Endometrial microvascular endothelial cells (primary cell): Measurements from ENCODE around the gene RAB7A. TPM values are rescaled to one million over a fixed set of nuclear protein-coding genes. Genes with fewer than 3 reads are reported as not detected.

Source experiments
- in situ Hi-C: cut with HindIII; loops from 2 replicates; pipeline ENCODE4 v1.10.0; 2017; ENCODE audit warnings: low sequenced_read_pairs, low pct_unique_long_range_greater_than_20kb; ENCODE audit errors: inconsistent ontology term
- total RNA-seq: library from RNA; depleted of rRNA; stranded (reverse); fragments of >200 nt; gene quantifications from one replicate; pipeline ENCODE4 v1.2.3, GENCODE V29; 2015; ENCODE audit errors: inconsistent ontology term

The RAB7A gene
- total RNA-seq, 1 donor from 2014 or later: 77.8 TPM

GRCh38 chr3:128859630-128860029, 133.6 kb downstream of the RAB7A start:
- in situ Hi-C loops: no loop called here

- in situ Hi-C loops: no loop called here
These were observed 135.5 kb downstream of the RAB7A start for GRCh38 chr3:128861491-128861890.

GRCh38 chr3:128863560-128863959, 137.6 kb downstream of the RAB7A start:
- in situ Hi-C loops: no loop called here

Other genes starting within 250 kb of the RAB7A start
- gene GATA2, start 233.0 kb upstream of the RAB7A start, total RNA-seq: 66.8 TPM
- 410 TPM for gene RPN1, start 75.4 kb upstream of the RAB7A start, total RNA-seq
- gene ACAD9, start 153.4 kb downstream of the RAB7A start, total RNA-seq: 60.9 TPM